GM21423 (cell line): ENCODE results near the gene SLC25A53.

ENCODE experiments used
- ATAC-seq: cut with Tn5 transposase; IDR thresholded peaks from one replicate; pipeline ENCODE4 v1.9.1; 2021; ENCODE audit warnings: mild to moderate bottlenecking, moderate library complexity; ENCODE audit not compliant: unreplicated experiment

Gene SLC25A53, protein sequence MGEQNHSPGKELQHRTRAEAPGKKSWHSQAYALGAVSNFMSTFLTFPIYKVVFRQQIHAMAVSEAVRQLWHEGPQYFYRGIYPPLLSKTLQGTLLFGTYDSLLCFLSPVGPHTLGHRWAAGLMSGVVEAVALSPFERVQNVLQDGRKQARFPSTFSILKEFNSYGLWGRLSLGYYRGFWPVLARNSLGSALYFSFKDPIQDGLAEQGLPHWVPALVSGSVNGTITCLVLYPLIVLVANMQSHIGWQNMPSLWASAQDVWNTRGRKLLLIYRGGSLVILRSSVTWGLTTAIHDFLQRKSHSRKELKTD

DNA sequence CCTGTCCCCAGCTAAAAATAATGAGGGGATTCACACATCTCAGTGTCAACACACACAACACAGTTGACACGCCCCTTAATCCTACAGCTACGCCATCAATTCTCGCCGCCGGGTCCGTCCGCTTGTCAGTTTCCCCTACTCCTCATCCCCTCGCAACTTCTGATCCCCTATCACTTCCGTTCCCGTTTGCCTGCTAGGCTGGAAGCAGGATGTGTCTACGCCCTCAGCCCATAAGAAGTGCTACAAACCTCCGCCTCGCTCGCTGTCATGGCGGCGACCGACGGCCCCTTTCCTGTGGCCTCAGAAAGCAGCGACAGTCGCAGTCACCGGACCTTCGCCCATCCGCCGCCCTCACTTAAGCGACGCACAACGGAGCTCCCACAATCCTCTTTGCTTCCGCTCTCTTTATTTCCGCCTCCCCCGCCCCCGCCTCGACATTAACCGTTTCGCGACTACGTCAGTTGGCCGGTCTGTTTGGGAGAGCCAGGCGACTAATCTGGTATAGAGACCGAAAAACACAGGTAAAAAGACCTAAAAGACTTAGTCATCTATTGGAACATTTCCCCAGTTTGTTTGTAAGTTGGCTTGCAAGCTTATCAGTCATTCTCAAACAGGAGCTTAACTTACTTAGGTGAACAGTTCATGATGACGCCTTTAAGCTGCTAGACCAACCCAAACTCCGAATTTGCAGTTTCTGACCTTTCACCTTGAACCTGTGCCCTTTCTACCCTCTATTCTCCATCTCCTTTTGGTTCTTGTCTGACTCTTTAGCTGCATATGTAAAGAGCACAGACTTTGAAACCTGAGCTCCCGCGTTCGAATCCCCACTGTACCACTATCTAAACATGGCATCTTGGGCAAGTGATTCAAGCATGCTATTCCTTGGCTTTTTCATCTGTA lies at the start of gene SLC25A53:
Gene SLC25A53, minus strand, starts transcription at position 380 of the 900 bp plus-strand sequence. CDS start 51,752 bp downstream, outside the sequence.
- ATAC-seq: peak; percentile 93

DNA sequence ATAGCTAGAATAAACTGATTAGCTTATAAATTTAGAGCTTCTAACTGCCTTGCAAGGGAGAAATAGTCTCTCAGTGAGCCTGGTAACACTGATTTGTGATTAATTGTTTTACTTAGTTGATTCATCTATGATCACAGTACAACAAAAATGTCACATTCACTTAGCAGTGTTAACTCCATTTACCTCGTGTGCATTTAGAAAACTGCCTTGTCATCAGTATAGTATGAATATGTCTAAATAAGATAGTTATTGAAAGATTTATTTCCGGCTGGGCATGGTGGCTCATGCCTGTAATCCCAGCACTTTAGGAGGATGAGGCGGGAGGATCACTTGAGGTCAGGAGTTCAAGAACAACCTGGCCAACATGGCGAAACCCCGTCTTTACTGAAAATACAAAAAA lies 48.7 kb upstream of the SLC25A53 start:
- no peak for ATAC-seq

DNA sequence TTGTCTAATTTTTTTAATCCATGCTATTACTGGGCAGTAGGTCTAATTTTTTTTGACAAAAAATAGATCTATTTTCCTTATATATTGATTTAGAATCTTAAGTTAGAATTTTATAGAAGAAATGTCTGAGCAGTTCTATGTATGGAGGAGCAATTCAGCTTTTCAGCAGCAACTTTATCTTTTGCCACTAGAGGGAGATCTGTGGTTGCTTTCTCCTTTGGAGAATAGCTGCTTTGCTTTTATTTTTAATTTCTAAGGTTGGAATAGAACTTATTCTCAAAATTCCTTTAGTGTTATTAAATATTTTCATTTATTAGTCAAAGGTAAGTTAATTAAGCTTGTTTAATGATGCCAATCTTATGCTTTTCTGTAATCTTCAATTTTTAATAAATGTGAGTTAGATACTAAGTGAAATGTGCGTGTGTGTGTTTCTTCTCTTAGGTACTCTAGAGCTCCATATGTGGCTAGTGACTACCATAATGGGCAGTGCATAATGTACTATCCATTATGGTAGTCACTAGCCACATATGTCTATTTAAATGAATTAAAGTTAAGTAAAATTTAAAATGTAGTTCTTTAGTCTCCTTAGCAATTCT lies 38.8 kb upstream of the SLC25A53 start:
- no peak for ATAC-seq

DNA sequence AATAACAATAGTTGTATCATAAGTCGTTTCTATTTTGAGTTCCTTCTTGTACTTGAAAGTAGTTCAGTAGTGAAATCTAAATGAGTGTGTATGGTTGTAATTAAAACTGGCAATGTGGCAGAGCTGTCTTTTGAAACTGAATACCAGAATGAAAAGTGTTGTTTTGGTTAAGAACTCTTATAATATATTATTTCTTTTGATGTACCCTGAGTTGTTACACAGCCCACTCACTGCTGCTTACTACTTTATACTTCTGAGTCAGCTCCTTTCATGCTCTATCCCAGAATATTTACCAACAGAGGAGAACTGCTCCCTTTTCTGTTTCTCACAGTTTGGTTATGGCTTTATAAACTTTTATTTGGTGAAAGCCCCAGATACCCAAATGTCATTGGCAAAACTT lies 38.2 kb upstream of the SLC25A53 start:
- ATAC-seq: no peak

DNA sequence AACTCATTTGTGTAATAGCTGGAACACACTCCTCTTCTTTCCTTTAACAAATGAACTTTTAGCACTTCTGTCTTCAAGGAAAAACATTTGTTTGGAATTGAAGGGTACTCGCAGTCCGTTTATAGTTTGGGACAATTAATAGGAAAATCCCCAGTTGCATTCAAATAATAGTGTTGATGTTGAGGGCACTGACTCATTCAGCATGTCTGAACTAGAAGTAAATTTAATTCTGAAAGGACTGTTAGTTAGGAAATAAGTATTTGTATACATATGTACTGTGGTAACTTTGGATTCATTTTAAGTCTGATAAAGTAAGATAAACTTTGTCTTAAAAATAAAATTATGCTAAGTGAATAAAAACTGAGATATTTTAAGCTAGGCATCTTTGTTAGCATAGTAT lies 36.7 kb upstream of the SLC25A53 start:
- no peak for ATAC-seq

DNA sequence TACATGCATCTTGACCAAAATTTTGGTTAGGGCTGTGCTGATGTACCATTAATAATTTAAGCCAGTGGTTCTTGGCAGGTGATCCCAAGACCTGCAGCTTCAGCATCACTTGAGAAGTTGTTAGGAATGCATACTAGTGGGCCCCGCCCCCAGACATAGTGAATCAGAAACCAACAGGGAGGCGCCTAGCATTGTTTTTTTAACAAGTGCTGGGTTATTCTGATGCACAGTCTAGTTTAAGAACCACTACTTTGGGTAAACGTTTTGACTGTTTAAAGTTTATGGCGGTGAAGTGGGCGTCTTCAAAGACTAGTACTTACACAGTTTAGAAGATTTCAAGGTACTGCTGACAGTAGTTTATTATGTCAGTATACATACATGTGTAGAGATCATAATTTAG lies 33.0 kb upstream of the SLC25A53 start:
- ATAC-seq: no peak

GRCh38 chrX:104187931-104188330 lies 31.1 kb upstream of the SLC25A53 start:
- no peak for ATAC-seq

DNA sequence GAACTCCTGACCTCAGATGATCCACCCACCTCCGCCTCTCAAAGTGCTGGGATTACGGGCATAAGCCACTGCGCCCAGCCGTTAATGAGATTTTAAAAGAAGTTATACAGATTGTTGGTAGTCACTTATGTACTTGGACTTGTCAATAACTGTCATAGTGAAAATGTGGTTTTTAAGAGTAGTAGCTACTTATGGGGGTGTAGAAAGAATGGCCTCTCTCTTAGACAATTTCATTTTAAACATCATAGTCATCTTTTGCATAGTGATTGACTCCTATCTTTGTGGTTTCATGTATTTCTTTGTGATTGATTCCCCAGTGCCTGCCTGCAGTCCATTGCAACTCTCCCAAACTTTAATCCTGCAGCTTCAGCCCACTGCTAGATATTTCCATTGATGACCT lies 26.9 kb upstream of the SLC25A53 start:
- no peak for ATAC-seq

DNA sequence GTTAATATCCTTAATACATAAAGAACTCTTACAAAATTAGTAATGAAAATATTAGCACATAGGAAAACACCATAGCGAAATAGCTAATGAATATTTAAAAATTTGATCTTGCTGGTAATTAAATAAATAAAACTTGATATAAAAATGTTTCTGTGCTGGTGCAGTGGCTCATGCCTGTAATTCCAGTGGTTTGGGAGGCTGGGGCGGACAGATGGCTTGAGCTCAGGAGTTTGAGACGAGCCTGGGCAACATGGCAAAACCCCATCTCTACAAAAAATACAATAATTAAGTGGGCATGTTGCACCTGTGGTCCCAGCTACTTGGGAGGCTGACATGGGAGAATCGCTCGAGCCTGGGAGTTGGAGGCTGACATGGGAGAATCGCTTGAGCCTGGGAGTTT lies 17.0 kb upstream of the SLC25A53 start:
- no peak for ATAC-seq

DNA sequence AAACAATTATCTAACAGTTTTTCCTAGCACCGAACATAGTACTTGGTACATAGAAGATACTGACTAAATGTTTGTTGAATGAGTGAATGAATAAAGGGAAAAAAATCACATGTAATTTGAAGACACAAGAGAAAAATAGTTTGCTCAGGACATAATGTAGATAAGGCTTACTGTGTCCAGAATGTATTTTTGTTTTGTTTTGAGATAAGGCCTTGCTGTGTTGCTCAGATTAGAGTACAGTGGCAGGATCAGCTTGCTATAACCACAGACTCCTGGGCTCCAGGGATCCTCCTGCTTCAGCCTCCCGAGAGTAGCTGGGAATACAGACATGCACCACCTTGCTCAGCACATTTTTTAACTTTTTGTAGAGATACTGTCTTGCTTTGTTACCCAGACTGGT lies 16.0 kb upstream of the SLC25A53 start:
- ATAC-seq: no peak

DNA sequence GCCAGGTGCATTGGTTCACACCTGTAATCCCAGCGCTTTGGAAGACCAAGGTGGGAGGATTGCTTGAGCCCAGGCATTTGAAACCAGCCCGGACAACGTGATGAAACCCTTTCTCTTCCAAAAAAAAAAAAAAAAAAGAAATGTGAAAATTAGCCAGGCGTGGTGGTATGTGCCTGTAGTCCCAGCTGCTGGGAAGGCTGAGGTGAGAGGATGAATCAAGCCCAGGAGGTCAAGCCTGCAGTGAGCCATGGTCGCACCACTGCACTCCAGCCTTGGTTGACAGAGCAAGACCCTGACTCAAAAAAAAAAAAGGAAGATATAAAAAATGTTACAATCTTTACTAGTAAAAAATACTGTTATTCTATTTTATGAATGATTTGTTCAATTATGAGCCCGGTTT lies 15.3 kb upstream of the SLC25A53 start:
- no peak for ATAC-seq

GRCh38 chrX:104168127-104168526 lies 11.3 kb upstream of the SLC25A53 start:
- ATAC-seq: no peak

GRCh38 chrX:104166735-104167436 lies 10.1 kb upstream of the SLC25A53 start:
- ATAC-seq: no peak

- peak; percentile 96 for ATAC-seq
Observed at GRCh38 chrX:104165894-104166734, 9.3 kb upstream of the SLC25A53 start, which contains the start of gene FAM199X. TSS of gene FAM199X (plus strand) at chrX:104166453. CDS start at chrX:104166786, 333 bp downstream.

DNA sequence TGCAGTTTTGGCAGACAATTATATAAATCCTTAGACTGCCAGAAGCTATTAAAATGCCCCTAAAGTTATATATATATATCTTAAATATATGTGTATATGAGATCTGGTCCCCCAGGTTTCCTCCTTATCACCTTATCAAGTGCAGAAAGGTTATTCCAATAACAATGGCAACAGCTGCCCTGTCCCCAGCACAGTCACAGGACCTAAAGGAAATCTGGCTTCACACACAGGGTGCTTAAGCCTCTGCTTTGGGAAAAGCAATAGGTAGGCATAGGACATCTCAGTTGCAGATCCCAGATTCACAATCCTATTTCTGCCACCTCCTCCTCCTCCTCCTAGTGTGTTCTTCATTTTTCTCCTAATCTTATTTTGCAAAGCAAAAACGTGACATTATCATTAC lies 5.8 kb downstream of the SLC25A53 start:
- ATAC-seq: no peak

DNA sequence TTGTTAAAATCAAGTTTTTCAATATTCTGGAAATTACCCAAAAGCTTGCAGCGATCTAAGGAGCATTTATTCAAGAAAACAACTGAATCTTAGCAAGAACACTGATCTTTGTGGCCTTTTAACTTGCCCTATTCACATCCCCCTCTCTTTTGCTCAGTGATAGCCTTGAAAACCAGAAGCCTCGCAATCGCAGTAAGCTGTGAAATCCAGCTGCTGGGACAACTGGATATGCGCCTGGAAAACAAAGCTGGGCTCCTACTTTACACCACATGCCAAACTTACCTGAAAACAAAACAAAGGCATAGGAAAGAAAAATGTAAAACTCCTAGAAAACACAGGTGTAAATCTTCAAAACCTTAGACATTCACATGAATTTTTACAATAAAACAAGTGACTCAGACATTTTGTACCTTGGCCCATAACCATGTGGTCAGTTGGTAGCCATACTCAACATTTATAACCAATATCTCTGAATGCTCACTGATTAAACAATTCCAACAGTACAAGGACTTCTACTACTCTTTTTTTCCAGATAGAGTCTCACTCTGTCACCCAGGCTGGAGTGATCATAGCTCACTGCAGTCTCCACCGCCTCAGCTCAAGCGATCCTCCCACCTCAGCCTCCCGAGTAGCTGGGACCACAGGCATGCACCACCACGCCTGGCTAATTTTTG lies 15.6 kb downstream of the SLC25A53 start:
- ATAC-seq: no peak

GRCh38 chrX:104137496-104137895 lies 19.3 kb downstream of the SLC25A53 start:
- no peak for ATAC-seq

DNA sequence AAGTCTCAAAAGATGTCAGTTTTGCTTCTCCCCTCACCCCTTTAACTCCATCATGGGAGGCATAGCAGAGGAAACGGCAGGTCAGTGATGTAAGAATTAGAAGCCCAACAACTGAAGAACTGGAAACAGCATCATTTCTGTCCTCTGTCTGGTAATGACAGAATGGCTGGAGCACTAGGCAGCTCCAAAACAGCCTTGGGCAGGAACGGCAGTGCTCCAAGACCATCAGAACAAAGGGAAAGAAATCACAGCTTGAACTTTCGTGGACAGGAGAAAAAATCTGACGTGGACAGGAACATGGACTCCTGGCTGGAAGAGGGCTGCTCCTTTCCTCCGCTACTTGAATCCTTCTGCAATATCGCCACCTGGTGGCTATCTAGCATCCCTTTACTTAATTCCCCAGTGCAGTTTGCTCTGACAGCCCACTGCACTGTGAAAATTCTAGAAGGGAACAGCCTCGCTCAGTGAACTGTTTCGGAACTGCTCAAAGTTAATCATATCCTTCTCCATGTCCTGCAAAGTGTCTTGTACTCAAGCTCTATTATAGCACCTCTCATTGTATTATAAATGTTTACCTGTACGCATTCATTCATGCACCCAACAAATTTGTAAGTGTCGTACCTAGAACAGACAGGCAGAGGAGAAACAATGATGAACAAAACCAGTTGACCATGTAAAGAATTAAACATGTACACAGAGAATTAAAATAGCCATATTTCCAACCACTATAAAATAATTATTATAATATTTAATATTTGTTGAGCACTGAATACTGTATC lies 20.4 kb downstream of the SLC25A53 start:
- peak; percentile 91 for ATAC-seq

- no peak for ATAC-seq
Observed at GRCh38 chrX:104135677-104136076, 21.1 kb downstream of the SLC25A53 start.
